ENCODE data around the gene ZNF385D. TPM values are rescaled to one million over a fixed set of nuclear protein-coding genes. Genes with fewer than 3 reads are reported as not detected.

Gene ZNF385D
- total RNA-seq, 4 donors from 2014 or later = 0.49 to 2.2 (median 1.5) TPM

DNA sequence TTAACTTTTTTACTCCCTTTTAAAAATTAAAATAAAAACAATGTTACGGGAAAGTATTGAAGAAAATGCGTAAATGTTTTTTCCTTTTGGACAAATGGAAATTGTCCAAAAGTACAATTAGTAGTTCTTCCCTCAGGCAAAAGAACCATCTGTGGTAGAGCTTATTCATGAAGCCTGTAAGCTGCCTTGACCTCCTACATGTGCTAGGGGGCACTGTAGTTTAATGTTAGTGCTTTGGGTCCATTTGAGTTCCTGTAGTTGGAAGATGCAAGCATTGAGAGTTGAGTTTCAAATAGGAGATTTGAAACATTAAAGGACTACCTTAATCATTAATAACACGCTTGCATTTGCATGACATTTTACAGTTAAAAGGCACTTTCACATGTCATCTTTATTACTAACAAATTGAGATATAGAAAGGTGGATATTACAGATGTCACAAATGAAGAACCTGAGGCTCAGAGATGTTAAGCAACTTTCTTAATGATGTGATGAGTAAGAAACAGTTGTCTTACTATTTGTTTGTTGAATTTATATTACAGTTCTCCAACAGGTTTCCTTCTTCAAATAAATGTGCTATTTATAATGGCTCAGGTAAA, 1.8 kb upstream of the ZNF385D start:
- intact Hi-C loops (cut with DNase I) = no loop called here
- no peak for DNase-seq
- no peak overlapping the region for H3K27ac ChIP-seq

DNA sequence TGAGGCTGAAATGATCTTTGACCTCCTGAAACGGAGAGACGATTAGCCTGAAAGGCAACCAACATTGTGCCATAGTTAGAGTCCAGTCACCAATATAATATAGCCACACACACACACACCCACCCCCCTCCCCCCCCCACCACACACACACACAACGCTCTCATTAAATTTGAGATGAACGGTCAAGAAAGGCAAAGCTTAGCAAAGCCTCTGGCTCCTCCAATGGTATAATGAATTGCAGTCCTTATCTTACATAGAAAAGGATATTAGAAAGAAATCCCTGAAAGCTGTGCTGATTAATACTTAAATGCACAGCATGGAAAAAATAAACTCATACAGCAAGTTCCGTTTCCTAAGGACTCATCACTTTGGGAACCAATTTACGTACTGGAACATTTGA, 876 bp upstream of the ZNF385D start:
- intact Hi-C loops (cut with DNase I) = no loop called here
- Histone ChIP-seq H3K36me3 (no peaks in the 10 kb centered on the region), H3K27ac (no peak overlapping the region), H3K9me3 (no peaks in the 10 kb centered on the region), H3K4me1 (peaks cover 10 to 16% of the 10 kb centered on the region in 2 donors), H3K27me3 (no peaks in the 10 kb centered on the region), H3K4me3 (replicated peaks in 1 of 3) (no peak overlapping the region)
- 60 to 70% methylated on average over 6 of the region's 6 CpGs for WGBS, 2 donors
- DNase-seq = no peak
- TF ChIP-seq, protein P1, sequence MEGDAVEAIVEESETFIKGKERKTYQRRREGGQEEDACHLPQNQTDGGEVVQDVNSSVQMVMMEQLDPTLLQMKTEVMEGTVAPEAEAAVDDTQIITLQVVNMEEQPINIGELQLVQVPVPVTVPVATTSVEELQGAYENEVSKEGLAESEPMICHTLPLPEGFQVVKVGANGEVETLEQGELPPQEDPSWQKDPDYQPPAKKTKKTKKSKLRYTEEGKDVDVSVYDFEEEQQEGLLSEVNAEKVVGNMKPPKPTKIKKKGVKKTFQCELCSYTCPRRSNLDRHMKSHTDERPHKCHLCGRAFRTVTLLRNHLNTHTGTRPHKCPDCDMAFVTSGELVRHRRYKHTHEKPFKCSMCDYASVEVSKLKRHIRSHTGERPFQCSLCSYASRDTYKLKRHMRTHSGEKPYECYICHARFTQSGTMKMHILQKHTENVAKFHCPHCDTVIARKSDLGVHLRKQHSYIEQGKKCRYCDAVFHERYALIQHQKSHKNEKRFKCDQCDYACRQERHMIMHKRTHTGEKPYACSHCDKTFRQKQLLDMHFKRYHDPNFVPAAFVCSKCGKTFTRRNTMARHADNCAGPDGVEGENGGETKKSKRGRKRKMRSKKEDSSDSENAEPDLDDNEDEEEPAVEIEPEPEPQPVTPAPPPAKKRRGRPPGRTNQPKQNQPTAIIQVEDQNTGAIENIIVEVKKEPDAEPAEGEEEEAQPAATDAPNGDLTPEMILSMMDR (IDR thresholded peaks at IDR 0.05) = no peak
- TF ChIP-seq POLR2A (IDR thresholded peaks at IDR 0.05) = no peak

More for the DNA sequence above, 1.8 kb upstream of the ZNF385D start:
- TF ChIP-seq, protein P1 (IDR thresholded peaks at IDR 0.05) = peak in 5 of 6 experiments; percentile 19 to 56 (median 38)
- TF ChIP-seq POLR2A (IDR thresholded peaks at IDR 0.05) = no peak
- peaks cover 10 to 11% of the 10 kb centered on the region in 2 donors for H3K4me1 ChIP-seq
- H3K27me3 ChIP-seq = no peaks in the 10 kb centered on the region
- WGBS, 2 donors = 39 to 42% methylated on average over 3 of the region's 3 CpGs
- H3K4me3 ChIP-seq (replicated peaks in 1 of 3) = no peak overlapping the region
- H3K9me3 ChIP-seq = no peaks in the 10 kb centered on the region
- no peaks in the 10 kb centered on the region for H3K36me3 ChIP-seq

DNA sequence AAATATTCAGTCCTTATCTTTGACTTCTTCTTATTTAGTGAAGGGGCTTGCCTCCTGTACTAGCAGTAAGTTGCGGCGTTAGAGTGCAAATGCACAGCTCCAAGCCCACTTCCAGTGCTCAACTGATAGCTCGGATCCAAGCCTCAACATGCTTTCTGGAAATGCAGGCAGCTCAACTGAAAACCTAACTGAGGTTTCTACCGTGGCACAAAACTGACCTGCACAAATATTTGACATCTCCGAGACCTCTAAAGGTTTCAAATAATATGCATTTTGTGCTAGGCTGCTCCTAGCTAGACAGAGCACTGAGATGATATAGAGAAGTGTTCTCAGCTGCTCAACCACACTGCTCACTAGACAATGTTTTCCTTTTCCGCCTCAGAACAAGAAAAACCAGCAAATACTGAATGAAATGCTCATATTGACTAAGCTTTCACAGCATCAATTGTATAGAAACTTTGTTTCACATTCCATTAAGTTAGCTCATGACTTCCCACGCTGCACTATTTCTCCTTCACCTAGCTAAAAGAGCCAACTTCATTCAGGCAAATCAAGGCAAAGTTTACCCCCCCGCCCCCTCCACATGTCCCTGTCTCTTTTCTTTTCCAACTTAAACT, 822 bp downstream of the ZNF385D start:
- no peak for TF ChIP-seq POLR2A (IDR thresholded peaks at IDR 0.05)
- TF ChIP-seq, protein P1 (IDR thresholded peaks at IDR 0.05) = no peak
- Histone ChIP-seq H3K27ac (no peak overlapping the region), H3K36me3 (no peaks in the 10 kb centered on the region), H3K4me1 (peaks cover 10 to 22% of the 10 kb centered on the region in 2 donors), H3K27me3 (no peaks in the 10 kb centered on the region), H3K9me3 (no peaks in the 10 kb centered on the region), H3K4me3 (replicated peaks in 1 of 3) (peak overlapping the region in 1 of 3 donors; percentile 8)
- 27 to 30% methylated on average over 8 of the region's 8 CpGs for WGBS, 2 donors
- DNase-seq = no peak
- intact Hi-C loops (cut with DNase I) = no loop called here

- Histone ChIP-seq H3K9me3 (no peaks in the 10 kb centered on the region), H3K27ac (no peak overlapping the region), H3K36me3 (no peaks in the 10 kb centered on the region), H3K4me1 (peaks cover 10 to 22% of the 10 kb centered on the region in 2 donors), H3K4me3 (replicated peaks in 1 of 3) (no peak overlapping the region), H3K27me3 (no peaks in the 10 kb centered on the region)
- WGBS, 2 donors = 68 to 69% methylated on average over 5 of the region's 5 CpGs
- DNase-seq = no peak
- intact Hi-C loops (cut with DNase I) = no loop called here
- TF ChIP-seq POLR2A (IDR thresholded peaks at IDR 0.05) = no peak
- TF ChIP-seq, protein P1 (IDR thresholded peaks at IDR 0.05) = no peak
Measured at GRCh38 chr3:21747966-21748555, 2.9 kb downstream of the ZNF385D start.

- peak; percentile 23 to 31 for DNase-seq
- Histone ChIP-seq H3K36me3 (no peaks in the 10 kb centered on the region), H3K4me3 (replicated peaks in 1 of 3) (no peak overlapping the region), H3K27me3 (no peaks in the 10 kb centered on the region), H3K27ac (no peak overlapping the region), H3K4me1 (peaks cover 10 to 22% of the 10 kb centered on the region in 2 donors), H3K9me3 (no peaks in the 10 kb centered on the region)
- intact Hi-C loops (cut with DNase I) = no loop called here
- no peak for TF ChIP-seq POLR2A (IDR thresholded peaks at IDR 0.05)
- 30 to 52% methylated on average over 3 of the region's 3 CpGs for WGBS, 2 donors
Measured at GRCh38 chr3:21747376-21747775, 3.6 kb downstream of the ZNF385D start.

All from thyroid gland (tissue), 4 donors.